NCI-H1105 treated with DMSO at 0.1 percent for 48 hours (cell line): Measurements from ENCODE around the gene MARK1.
"Not testable (repeated sequence)": the region's sequence is repeated elsewhere in the genome, so short reads cannot be mapped to it uniquely, and the experiment has no call there.

Experiments
- DNase-seq: peaks from one replicate; lab custom pipeline; 2025; lab: John Stamatoyannopoulos, UW

Gene MARK1

GRCh38 chr1:220528679-220529501 lies 954 bp downstream of the MARK1 start:
- peak; percentile 53 for DNase-seq

- no peak for DNase-seq
Observed at GRCh38 chr1:220529521-220530020, 1.6 kb downstream of the MARK1 start.

- DNase-seq: no peak
Observed at GRCh38 chr1:220533504-220534109, 5.7 kb downstream of the MARK1 start.

- DNase-seq: no peak
Observed at GRCh38 chr1:220544901-220545303, 17.0 kb downstream of the MARK1 start.

GRCh38 chr1:220550811-220551399 lies 23.0 kb downstream of the MARK1 start:
- DNase-seq: no peak

- no peak for DNase-seq
Observed at GRCh38 chr1:220551718-220552117, 23.8 kb downstream of the MARK1 start.

- no peak for DNase-seq
Observed at GRCh38 chr1:220552672-220553260, 24.8 kb downstream of the MARK1 start.

- no peak for DNase-seq
Observed at GRCh38 chr1:220556641-220557040, 28.7 kb downstream of the MARK1 start.

- DNase-seq: no peak
Observed at GRCh38 chr1:220563564-220563963, 35.6 kb downstream of the MARK1 start.

- DNase-seq: peak; percentile 39
Observed at GRCh38 chr1:220564216-220564615, 36.3 kb downstream of the MARK1 start.

- DNase-seq: peak; percentile 12
Observed at GRCh38 chr1:220565670-220566069, 37.7 kb downstream of the MARK1 start.

- DNase-seq: no peak
Observed at GRCh38 chr1:220566869-220567268, 38.9 kb downstream of the MARK1 start.

GRCh38 chr1:220572416-220572815 lies 44.5 kb downstream of the MARK1 start:
- no peak for DNase-seq

GRCh38 chr1:220573836-220574235 lies 45.9 kb downstream of the MARK1 start:
- DNase-seq: no peak

GRCh38 chr1:220575718-220576497 lies 48.0 kb downstream of the MARK1 start:
- no peak for DNase-seq

GRCh38 chr1:220577926-220578325 lies 50.0 kb downstream of the MARK1 start:
- no peak for DNase-seq

GRCh38 chr1:220579317-220579716 lies 51.4 kb downstream of the MARK1 start:
- DNase-seq: peak; percentile 93

- no peak for DNase-seq
Observed at GRCh38 chr1:220592714-220593113, 64.8 kb downstream of the MARK1 start.

GRCh38 chr1:220594356-220594755 lies 66.4 kb downstream of the MARK1 start:
- no peak for DNase-seq

GRCh38 chr1:220595179-220595578 lies 67.2 kb downstream of the MARK1 start:
- DNase-seq: no peak

GRCh38 chr1:220604926-220605325 lies 77.0 kb downstream of the MARK1 start:
- no peak for DNase-seq

- not testable (repeated sequence) for DNase-seq
Observed at GRCh38 chr1:220605651-220606050, 77.7 kb downstream of the MARK1 start.
